Heart right ventricle (tissue), 16 donors: ENCODE measurements around the gene PRKD1. TPM values are rescaled to one million over a fixed set of nuclear protein-coding genes. Genes with fewer than 3 reads are reported as not detected.

Experiments used
- ATAC-seq, 8 donors: fragments of 200-7000 bp; cut with Tn5 transposase; one replicate each; pipeline ENCODE4 v1.9.1; 2020; ENCODE audit warnings: mild to moderate bottlenecking in 8 of 8, moderate library complexity in 8 of 8, moderate number of reproducible peaks in 1 of 8
- DNase-seq, 2 donors: peaks; one replicate each; pipeline ENCODE4 v3.0.0-alpha.2; 2020
- H3K27ac ChIP-seq, 10 donors: fragments of 200-600 bp; sonication (generic) in 2 of 10; one replicate each; pipeline versions ENCODE4 v1.5.0 to v1.8.0; 2020 to 2022; ENCODE audit warnings: mild to moderate bottlenecking in 3 of 10
- H3K27me3 ChIP-seq, 7 donors: fragments of 200-600 bp; one replicate each; pipeline ENCODE4 v1.8.0; 2021 to 2022; ENCODE audit warnings: mild to moderate bottlenecking in 2 of 7
- H3K36me3 ChIP-seq, 9 donors: fragments of 200-600 bp; sonication (generic) in 1 of 9; one replicate each; pipeline versions ENCODE4 v1.5.0 to v1.8.0; 2020 to 2022; ENCODE audit warnings: mild to moderate bottlenecking in 2 of 9
- H3K4me1 ChIP-seq, 9 donors: fragments of 200-600 bp; sonication (generic) in 1 of 9; one replicate each; pipeline versions ENCODE4 v1.5.0 to v1.8.0; 2020 to 2022; ENCODE audit warnings: mild to moderate bottlenecking in 4 of 9
- H3K4me3 ChIP-seq, 10 donors: fragments of 200-600 bp; sonication (generic) in 2 of 10; one replicate each; pipeline versions ENCODE4 v1.5.0 to v1.8.0; 2020 to 2022; ENCODE audit warnings: mild to moderate bottlenecking in 7 of 10, moderate library complexity in 2 of 10
- H3K9me3 ChIP-seq, 11 donors: fragments of 200-600 bp in 10 of 11; sonication (generic) in 2 of 11; one replicate each; pipeline versions ENCODE4 v1.5.0 to v1.8.0; 2013 to 2022; ENCODE audit warnings: mild to moderate bottlenecking in 2 of 11, control low read depth in 1 of 11, moderate library complexity in 1 of 11
- CTCF ChIP-seq, 9 donors: fragments of 200-600 bp; sonication (generic) in 2 of 9; IDR thresholded peaks; one replicate each; pipeline versions ENCODE4 v1.5.0 to v1.8.0; 2021 to 2022; ENCODE audit warnings: antibody characterized with exemption in 9 of 9, mild to moderate bottlenecking in 5 of 9, moderate library complexity in 1 of 9
- WGBS, 2 donors: extraction: QIAGEN DNeasy Blood & Tissue Kit; methylation state at CpG; one replicate each; pipeline ENCODE4 v1.1.7; 2013; ENCODE audit warnings: inconsistent platforms in 1 of 2; 5-methylcytosine and 5-hydroxymethylcytosine counted together
- intact Hi-C, 10 donors: fragments of 100-400 bp; cut with DNase I; formaldehyde crosslinking; loops; one replicate each; pipeline versions ENCODE4 v1.11.1 to v1.14.2; 2022
- polyA plus RNA-seq, 2 donors: library from polyadenylated mRNA; stranded (reverse); fragments of 200-250 nt; gene quantifications; one replicate each; pipeline ENCODE4 v1.2.3, GENCODE V29; 2013
- total RNA-seq, 10 donors: library from RNA; stranded (reverse); fragmentation: NEBNext Ultra II Directional in 3 of 10; extraction: Animal tissue kit (Norgen Biotek cat#: 25700) in 3 of 10; gene quantifications; one replicate each; pipeline versions ENCODE4 v1.2.1 to v1.2.4, GENCODE V29; 2021 to 2023
- donor health status: Arrhythmogenic right ventricular cardiomyopathy.
- donor health status: ischemic (EF 13 %, LVEDD 7.1; RV severe dilation, severe dysfunction).
- donor health status: healthy with polysubstance abuse.
- donor health status: DM: no; HTN: yes; CAD: no.
- donor health status: DM: no; HTN: no; CAD: no.
- donor health status: ischemic (EF 25% LVEDD 6.9; RV normal size, moderate dysfunction).
- donor health status: ischemic (EF 25% LVEDD 5.7; RV mildly dilated, moderate dysfunction).
- donor health status: healthy.
- donor health status: DM: yes; HTN: yes; CAD: no.
- donor health status: Ischemic cardiomyopathy.
- donor health status: ischemic (EF 35%, LVEDD 5.7; RV mildly dilated, moderate dysfunction).
- donor health status: nonischemic (EF 11% LVEDD 7.7; RV severe dilation, severe dysfunction).
- donor health status: DM: yes; HTN: yes; CAD: no.
- donor health status: PGD.
- donor health status: ischemic (EF 29% LVEDD 5.4; RV normal size, mild dysfunction).
- donor health status: nonischemic (EF 23%, LVEDD 6.1; RV moderate dilation, normal function).

PRKD1 gene
- total and polyA plus RNA-seq, 12 donors = 1.7 to 4.3 (median 2.5) TPM

GRCh38 chr14:29798108-29798663, 129.5 kb downstream of the PRKD1 start:
- H3K27me3 ChIP-seq = no peaks in the 10 kb centered on the region
- WGBS, 2 donors = 99 to 100% methylated on average over 2 of the region's 2 CpGs
- H3K4me1 ChIP-seq = peaks cover 0 to 5% (median 0%) of the 10 kb centered on the region in 9 donors
- DNase-seq = no peak
- H3K9me3 ChIP-seq = no peaks in the 10 kb centered on the region
- no peaks in the 10 kb centered on the region for H3K36me3 ChIP-seq
- no peak for ATAC-seq
- no peak for TF ChIP-seq CTCF (IDR thresholded peaks at IDR 0.05)
- no peak overlapping the region for H3K27ac ChIP-seq
- H3K4me3 ChIP-seq = no peak overlapping the region
- intact Hi-C loops = no loop called here

GRCh38 chr14:29796853-29797252, 130.8 kb downstream of the PRKD1 start:
- no peaks in the 10 kb centered on the region for H3K9me3 ChIP-seq
- no peak for TF ChIP-seq CTCF (IDR thresholded peaks at IDR 0.05)
- intact Hi-C loops = no loop called here
- DNase-seq = no peak
- ATAC-seq = no peak
- WGBS, 2 donors = 93 to 97% methylated on average over 2 of the region's 2 CpGs
- no peaks in the 10 kb centered on the region for H3K27me3 ChIP-seq
- no peak overlapping the region for H3K4me3 ChIP-seq
- H3K4me1 ChIP-seq = peaks cover 0 to 12% (median 0%) of the 10 kb centered on the region in 9 donors
- H3K36me3 ChIP-seq = no peaks in the 10 kb centered on the region
- no peak overlapping the region for H3K27ac ChIP-seq

GRCh38 chr14:29789475-29789874, 138.2 kb downstream of the PRKD1 start:
- peaks cover 0 to 12% (median 0%) of the 10 kb centered on the region in 9 donors for H3K4me1 ChIP-seq
- ATAC-seq (no peak), DNase-seq (no peak)
- H3K36me3 ChIP-seq = no peaks in the 10 kb centered on the region
- H3K9me3 ChIP-seq = peaks cover 0 to 9% (median 0%) of the 10 kb centered on the region in 11 donors
- no peaks in the 10 kb centered on the region for H3K27me3 ChIP-seq
- 91 to 95% methylated on average over 2 of the region's 2 CpGs for WGBS, 2 donors
- no peak for TF ChIP-seq CTCF (IDR thresholded peaks at IDR 0.05)
- no peak overlapping the region for H3K27ac ChIP-seq
- intact Hi-C loops = no loop called here
- H3K4me3 ChIP-seq = no peak overlapping the region

- ATAC-seq = no peak
- 92 to 95% methylated on average over 2 of the region's 2 CpGs for WGBS, 2 donors
Observed at GRCh38 chr14:29788093-29788492, 139.6 kb downstream of the PRKD1 start.

More at GRCh38 chr14:29788093-29788492, 139.6 kb downstream of the PRKD1 start:
- peaks cover 0 to 18% (median 3%) of the 10 kb centered on the region in 11 donors for H3K9me3 ChIP-seq
- DNase-seq = no peak
- H3K27me3 ChIP-seq = no peaks in the 10 kb centered on the region
- H3K4me3 ChIP-seq = no peak overlapping the region
- H3K36me3 ChIP-seq = no peaks in the 10 kb centered on the region
- peaks cover 0 to 6% (median 0%) of the 10 kb centered on the region in 9 donors for H3K4me1 ChIP-seq
- intact Hi-C loops = no loop called here
- no peak for TF ChIP-seq CTCF (IDR thresholded peaks at IDR 0.05)
- H3K27ac ChIP-seq = no peak overlapping the region
